ENCODE results near the gene TTC4.

TTC4 gene

GRCh38 chr1:54706419-54706818, 9.2 kb upstream of the TTC4 start:
- no peak for DNase-seq

- DNase-seq: no peak
Measured at GRCh38 chr1:54708385-54708784, 7.3 kb upstream of the TTC4 start.

GRCh38 chr1:54709547-54710292, 5.9 kb upstream of the TTC4 start:
- no peak for DNase-seq

- no peak for DNase-seq
Measured at GRCh38 chr1:54710434-54710833, 5.2 kb upstream of the TTC4 start.

- DNase-seq: no peak
Measured at GRCh38 chr1:54710841-54711240, 4.8 kb upstream of the TTC4 start.

- DNase-seq: no peak
Measured at GRCh38 chr1:54711536-54711935, 4.1 kb upstream of the TTC4 start.

- no peak for DNase-seq
Measured at GRCh38 chr1:54714881-54715492, 674 bp upstream of the TTC4 start.

- DNase-seq: peak; percentile 24
Measured at GRCh38 chr1:54716299-54717047, 812 bp downstream of the TTC4 start.

GRCh38 chr1:54721719-54722118, 6.1 kb downstream of the TTC4 start:
- no peak for DNase-seq

GRCh38 chr1:54723985-54724384, 8.3 kb downstream of the TTC4 start:
- DNase-seq: no peak

GRCh38 chr1:54724771-54725170, 9.1 kb downstream of the TTC4 start:
- DNase-seq: no peak

- DNase-seq: no peak
Measured at GRCh38 chr1:54728027-54728426, 12.4 kb downstream of the TTC4 start.

- no peak for DNase-seq
Measured at GRCh38 chr1:54736685-54737084, 21.0 kb downstream of the TTC4 start.

GRCh38 chr1:54738244-54738643, 22.6 kb downstream of the TTC4 start:
- DNase-seq: no peak

GRCh38 chr1:54741531-54741930, 25.9 kb downstream of the TTC4 start:
- no peak for DNase-seq

- DNase-seq: no peak
Measured at GRCh38 chr1:54742282-54742681, 26.6 kb downstream of the TTC4 start.

GRCh38 chr1:54743416-54744226, 28.0 kb downstream of the TTC4 start:
- DNase-seq: no peak

- no peak for DNase-seq
Measured at GRCh38 chr1:54744696-54745095, 29.0 kb downstream of the TTC4 start.

- DNase-seq: no peak
Measured at GRCh38 chr1:54745274-54745673, 29.6 kb downstream of the TTC4 start.

- DNase-seq: no peak
Measured at GRCh38 chr1:54745864-54746263, 30.2 kb downstream of the TTC4 start.

GRCh38 chr1:54748094-54748835, 32.6 kb downstream of the TTC4 start:
- no peak for DNase-seq

- DNase-seq: no peak
Measured at GRCh38 chr1:54750596-54750995, 34.9 kb downstream of the TTC4 start.

Data from NCI-H2171 (cell line).